GM21723 (cell line): Measurements from ENCODE around the gene VGF.
"Not testable (repeated sequence)": the region's sequence is repeated elsewhere in the genome, so short reads cannot be mapped to it uniquely, and the experiment has no call there.

Source experiments
- ATAC-seq: cut with Tn5 transposase; IDR thresholded peaks from one replicate; pipeline ENCODE4 v1.9.1; 2021; ENCODE audit warnings: mild to moderate bottlenecking, moderate library complexity; ENCODE audit not compliant: unreplicated experiment

The VGF gene

DNA sequence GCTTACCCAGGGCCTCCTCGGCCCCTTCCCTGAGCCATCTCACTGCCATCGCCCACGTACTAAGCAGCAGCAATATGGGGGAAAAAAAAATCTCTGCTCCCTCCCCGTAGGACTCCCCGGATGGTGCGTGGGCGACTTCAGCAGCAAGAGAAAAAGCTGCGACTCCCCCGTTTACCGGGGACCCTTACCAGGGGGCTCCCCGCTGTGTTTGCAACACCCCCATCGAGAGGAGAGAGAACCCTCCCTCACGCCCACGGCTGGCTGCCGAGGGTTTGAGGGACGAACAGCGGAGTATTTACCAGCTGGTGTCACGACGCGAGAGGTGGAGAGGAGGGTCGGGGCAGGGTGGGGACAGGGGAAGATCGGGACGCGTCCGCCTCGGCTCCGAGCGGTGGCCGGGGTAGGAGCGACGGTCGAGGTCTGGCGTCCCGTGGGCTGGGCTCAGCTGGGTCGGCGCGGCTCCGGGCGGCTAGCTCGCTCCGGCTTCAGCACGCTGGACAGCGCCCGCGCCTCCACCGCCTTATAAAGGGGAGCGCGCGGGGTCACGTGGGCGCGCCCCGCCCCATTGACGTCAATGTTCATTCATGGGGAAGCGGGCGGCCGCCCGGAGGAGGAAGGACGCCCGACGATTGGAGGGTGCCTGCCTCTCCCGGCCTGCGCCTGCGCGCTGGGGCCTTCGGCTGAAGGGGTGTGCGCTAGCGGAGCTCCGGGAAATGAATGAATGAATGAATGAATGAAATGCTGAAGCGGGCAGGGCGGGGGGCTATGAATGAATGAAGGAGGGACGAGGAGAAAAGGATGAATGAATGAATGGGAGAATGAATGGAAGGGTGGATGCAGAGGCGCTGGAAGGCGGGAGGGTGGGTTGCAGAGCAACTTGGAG is at the start of gene VGF:
VGF (minus strand) TSS at position 495 of the 883 bp plus-strand sequence. CDS start 726 bp downstream, outside the sequence.
- ATAC-seq, result peak; percentile 73

DNA sequence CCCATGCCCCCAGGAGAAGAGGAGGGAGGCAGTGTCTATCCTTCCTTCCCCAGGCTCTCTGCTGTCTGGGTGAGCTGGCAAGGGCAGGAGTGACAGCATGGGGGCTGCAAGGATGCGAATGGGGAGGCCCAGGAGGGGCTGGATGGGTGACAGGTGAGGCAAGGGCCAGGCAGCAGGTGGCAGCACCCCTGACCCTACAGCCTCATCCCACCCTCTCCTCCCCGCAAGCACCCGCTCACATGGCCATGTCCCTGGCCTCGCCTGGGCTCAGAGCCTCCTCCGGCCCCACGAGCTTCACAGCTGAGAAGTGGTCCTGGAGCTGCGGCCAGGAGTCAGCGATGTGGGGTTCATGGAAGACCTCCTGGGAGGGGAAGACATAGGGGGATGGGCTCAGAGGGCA is 46.6 kb upstream of the VGF start:
- ATAC-seq, result no peak

DNA sequence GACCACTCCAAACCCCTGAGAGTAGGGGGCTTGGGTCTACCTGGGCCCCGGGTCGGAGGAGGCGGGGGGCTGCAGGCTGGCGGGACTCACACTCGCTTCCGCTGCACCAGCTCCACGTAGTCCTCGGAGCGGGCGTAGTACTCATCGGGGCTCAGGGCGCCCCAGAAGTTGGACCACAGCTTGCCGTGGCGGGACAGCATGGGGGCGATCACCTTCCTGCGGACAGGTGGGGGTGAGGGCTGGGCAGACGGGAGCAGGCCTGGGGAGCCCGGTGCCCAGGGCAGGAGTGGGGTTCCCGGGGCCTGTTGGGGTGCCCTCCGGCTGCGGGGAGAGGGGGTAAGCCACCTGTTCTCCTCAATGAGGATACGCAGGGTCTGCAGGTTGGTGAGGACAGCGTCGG is 46.1 kb upstream of the VGF start:
- ATAC-seq, result no peak

DNA sequence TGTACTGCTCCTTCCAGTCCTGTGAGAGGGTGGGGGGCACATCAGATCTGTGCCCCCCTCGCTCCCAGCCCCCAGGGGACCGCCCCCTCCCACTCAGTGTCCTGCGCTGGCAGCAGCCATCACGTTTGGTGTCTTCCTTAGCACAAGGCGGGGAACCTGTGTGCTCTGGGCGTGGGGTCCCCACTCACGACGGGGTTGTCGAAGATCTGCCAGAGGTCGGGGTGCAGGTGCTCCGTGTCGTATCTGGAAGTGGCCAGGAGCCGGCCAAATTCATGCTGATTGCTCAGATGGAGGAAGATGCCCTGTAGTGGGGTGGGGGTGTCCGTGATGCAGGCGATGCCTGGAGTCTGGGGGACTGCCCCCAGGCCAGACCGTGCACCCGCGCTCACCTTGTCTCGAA is 44.8 kb upstream of the VGF start:
- no peak for ATAC-seq

DNA sequence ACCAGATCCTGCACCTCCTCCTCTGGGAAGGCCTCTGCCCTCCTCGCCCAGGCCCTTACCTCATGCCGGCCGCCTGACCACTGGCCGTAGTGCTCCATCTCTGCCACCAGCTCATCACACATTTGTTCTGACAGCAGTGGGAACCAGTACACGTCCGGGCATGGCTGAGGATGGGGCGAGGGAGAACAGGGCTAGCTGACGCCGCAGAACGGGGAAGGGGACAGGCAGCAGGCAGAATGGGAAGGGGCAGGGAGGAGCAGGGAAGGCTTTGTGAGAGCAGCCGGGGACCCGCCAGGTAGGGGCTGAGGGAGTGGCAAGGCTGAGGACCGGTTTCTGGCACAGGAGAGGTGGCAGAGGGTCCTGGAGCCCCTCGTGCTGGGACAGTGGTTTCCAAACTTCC is 43.4 kb upstream of the VGF start:
- no peak for ATAC-seq

DNA sequence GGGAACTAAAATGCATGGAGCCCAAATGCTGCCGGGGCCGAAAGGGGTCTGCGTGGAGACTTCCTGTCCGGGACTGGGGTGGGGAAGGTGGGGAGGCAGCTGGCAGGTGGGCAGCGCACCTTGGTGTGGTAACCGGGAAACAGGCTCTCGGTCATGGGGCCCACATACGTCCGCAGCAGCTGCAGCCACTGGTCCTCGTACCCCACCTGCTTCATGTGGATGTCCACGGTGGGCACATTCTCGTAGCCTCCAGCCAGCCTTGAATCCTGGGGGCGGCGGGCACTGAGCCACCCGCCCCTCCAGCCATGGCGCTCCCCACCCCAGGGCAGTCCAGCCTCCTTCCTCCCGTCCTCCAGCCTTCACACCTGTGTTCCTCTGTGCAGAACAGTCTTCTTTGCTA is 42.1 kb upstream of the VGF start:
- ATAC-seq, result no peak

DNA sequence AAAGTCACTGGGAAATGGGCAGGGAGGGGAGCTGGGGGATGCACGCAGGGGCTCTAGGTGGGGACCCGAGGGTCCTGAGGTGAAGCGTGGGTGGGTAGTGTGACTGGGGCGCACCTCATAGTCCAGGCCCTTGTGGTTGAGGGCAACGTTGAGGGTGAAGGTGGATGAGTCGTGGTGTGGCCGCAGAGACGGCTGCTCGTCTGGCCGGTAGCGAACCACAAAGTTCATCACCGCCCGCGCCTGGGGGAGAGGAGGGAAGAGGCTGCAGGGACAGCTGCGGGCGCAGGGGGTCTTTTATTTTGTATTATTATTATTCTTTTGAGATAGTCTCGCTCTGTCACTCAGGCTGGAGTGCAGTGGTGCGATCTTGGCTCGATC is 41.3 kb upstream of the VGF start:
- ATAC-seq, result no peak

DNA sequence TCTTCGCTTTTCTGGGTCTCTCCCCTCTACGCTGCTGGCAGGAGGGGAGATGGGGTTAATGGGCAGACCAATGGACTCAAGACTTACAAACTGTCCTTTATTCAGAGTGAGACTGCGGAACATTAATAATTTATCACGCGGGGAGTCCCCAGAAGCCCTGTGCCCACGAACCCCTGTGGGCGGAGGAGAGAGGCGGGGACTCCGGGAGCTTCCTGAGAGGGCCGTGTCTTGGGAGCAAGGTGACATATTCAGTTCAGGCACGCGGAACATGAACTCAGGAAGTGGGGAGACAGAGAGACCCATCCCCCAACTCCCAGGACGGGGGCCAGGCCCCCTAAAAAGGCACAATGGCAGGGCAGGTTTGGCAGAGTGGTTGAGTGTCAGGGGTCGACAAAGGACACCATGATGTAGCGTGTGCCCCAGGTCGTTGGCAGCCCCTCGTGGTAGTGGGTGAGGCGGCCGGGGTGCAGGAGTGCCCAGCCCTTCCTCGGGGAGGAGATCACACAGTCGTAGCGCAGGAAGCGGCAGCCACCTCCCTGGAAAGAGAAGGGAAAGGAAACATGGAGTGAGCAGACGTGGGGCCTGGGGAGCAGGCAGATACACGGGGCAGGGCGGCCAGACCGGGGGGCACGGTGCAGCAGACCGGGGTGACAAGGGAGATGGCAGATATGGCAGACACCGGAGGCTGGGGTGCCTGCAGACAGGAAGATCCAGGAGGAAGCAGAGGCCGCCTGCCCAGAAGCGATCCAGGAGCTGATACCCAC is 40.7 kb upstream of the VGF start:
- no peak for ATAC-seq

DNA sequence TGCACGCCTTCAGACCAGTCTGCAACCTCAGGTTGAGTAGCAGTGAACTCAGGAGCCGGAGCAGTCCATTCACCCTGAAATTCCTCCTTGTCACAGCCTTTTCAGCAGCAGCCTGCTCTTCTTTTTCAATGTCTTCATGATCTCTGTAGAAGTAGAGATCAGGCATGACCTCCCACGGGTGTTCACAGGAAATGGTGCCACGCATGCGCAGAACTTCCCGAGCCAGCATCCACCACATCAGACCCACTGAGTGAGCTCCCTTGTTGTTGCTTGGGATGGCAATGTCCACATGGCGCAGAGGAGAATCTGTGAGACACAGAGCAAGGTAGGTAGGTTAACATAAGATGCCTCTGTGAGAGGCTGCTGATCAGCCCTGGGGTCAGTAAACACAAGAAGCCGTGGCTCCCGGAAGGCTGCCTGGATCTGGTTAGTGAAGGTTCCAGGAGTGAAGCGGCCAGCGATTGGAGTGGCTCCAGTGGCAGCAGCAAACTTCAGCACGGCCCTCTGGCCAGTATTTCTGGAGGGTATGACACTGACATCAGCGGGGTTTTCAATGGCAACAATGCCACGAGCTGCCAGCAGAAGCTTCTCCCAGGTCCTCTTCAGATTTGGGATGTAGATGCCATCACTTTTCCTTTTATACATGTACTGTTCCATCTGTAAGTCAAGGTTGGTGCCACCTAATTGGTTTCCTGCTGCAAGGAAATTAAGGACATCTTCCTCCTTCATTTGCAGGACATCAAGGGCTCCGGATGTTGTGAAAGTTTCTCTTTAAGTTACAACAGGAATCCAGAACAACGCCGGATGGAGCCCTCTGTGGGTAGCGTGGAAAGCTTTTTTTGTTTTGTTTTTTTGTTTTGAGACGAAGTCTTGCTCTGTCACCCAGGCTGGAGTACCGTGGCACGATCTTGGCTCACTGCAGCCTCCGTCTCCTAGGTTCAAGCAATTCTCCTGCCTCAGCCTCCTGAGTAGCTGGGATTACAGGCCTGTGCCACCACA is 38.7 kb upstream of the VGF start:
- not testable (repeated sequence) for ATAC-seq

DNA sequence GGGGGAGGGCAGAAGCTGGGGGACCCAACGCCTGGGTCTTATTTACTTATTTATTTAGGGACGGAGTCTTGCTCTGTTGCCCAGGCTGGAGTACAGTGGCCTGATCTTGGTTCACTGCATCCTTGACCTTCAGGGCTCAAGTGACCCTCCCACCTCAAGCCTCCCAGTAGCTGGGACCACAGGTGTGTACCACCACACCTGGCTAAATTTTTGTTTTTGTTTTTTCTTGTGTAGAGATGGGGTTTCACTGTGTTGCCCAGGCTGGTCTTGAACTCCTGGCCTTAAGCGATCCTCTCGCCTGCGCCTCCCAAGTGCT is 37.2 kb upstream of the VGF start:
- no peak for ATAC-seq

DNA sequence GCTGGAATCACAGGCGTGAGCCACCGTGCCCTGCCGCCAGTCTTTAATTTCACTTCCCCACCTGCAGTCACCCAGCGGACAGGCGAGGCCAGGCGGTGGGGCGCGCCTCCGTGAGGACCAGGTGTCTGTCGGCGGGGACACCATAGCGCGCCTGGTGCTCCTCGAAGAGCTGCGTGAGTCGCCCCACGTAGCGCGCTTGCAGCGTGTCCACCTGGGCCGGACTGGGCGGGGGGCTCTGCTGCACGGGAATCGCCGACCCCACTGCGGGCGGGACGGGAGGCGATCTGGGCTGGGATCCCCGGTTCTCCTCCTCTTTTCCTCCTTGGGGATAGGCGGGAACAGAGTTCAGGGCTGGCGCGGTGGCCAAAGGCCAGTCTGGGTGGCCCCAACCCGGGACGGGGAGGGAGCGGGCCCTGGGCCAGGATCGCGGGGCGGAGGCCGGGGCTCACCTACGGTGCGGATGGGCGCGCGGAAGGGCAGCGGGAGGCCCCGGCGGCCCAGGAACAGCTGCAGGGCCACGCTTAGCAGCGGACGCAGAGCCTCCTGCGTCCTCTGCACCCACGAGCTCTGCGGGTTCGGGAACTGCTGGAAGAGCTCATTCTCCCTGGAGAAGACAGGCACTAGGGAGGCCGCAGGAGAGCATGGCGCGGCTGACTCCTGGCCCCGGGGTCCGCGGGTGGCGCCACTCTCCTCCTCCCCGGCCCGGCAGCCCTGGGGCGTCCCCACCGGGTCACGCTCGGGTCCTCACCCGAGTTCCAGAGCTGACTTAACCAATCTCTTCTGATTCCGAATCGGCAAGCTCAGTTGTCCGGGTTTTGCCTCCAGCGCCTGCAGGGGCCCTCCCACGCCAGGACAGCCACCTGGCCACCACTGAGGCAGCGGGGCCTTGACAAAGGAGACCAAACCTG is 36.6 kb upstream of the VGF start:
- ATAC-seq, result no peak

DNA sequence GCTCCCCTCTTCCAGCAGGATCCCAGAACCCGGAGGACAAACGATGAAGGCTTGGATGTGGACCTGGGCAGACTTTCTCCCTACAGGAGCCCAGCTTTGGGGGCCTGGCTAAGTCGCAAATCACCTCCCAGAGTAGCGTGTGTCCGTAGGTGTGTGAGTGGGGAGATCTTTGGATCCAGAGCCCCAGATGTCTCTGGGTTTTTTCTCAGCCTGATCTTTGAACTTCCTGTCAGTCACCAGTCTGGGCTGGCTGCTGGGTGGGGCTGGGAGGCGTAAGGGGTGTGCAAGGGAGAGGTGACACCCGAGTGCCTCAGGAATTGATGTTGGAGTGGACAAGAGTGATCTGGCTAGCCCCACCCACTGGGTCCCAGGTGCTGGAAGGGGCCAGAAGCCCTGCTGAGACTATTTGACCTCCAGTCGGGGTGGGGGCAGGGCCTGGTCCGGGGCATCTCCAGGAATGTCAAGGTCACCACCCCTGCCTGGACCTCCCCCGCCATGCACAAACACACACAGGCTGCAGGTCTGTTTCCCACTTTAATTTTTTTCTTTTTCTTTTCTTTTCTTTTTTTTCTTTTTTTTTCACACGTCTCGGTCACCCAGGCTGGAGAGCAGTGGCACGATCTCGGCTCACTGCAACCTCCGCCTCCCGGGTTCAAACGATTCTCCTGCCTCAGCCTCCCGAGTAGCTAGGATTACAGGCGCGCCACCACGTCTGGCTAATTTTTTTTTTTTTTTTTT is 35.7 kb upstream of the VGF start, which contains the start of gene MOGAT3:
MOGAT3 (minus strand) TSS at position 175 of the 738 bp plus-strand sequence. CDS start 182 bp downstream, outside the sequence.
- ATAC-seq, result no peak

DNA sequence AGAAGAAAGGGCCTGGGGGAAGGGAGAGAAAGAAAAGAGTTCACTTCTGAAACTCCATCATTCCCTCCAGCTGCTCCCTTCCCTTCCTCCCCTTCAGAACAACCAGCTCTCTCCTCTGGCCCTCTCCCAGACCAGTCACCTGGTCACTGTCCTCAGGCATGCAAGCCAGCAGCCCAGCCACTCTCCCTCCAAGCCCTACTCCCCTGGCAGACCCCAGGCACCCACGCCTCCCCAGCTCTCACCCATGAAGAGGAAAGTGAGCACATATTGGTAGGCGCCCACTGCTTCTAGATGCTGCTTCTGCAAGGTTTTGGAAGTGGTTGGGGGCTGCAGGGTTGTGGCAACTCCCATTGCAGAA is 35.1 kb upstream of the VGF start:
- no peak for ATAC-seq

DNA sequence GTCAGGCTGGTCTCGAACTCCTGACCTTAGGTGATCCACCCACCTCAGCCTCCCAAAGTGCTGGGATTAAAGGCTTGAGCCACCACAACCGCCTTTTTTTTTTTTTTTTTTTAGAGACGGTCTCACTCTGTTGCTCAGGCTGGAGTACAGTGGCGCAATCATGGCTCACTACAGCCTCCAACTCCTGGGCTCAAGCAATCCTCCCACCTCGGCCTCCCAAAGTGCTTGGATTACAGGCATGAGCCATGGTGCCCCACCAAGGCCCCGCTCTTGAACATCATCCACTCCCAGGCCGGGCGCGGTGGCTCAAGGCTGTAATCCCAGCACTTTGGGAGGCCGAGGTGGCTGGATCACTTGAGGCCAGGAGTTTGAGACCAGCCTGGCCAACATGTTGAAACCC is 34.2 kb upstream of the VGF start:
- not testable (repeated sequence) for ATAC-seq

DNA sequence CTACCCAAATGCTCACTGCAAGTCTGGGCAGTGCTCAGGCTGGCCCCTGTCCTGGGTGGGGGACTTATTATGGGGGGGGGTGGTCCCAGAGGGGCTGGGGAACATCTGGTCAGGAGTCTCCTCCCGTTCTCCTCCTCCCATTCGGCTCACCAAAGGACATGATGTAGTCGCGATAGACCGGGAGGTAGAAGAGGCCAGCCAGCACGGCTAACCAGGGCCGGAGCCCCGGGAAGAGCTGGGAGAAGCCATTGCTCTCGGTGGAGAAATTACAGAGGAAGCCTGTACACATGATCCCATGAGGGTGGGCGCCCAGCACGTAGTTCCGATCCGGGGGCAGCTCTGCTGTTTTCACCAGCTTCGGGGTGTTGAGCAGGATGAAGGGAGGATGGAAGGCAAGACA is 33.1 kb upstream of the VGF start:
- no peak for ATAC-seq

DNA sequence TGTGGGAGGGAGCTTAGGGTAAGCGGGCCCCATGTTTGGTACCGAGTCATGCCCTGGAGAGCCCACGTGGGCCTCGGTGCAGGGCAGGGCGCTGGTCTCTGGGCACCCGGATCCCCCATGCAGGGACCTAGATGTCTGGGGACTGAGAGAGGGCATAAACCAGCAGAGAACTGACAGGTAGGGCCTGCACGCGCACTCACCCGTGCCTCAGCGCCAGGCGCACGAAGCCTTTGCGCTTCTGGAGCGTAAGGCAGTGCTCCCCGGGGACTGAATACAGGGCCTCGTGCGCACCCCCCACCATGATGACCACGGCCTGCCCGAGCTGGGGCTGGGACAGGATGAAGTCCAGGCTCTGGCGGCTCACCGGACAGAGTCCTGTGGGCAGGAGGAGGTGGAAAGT is 32.6 kb upstream of the VGF start:
- no peak for ATAC-seq

DNA sequence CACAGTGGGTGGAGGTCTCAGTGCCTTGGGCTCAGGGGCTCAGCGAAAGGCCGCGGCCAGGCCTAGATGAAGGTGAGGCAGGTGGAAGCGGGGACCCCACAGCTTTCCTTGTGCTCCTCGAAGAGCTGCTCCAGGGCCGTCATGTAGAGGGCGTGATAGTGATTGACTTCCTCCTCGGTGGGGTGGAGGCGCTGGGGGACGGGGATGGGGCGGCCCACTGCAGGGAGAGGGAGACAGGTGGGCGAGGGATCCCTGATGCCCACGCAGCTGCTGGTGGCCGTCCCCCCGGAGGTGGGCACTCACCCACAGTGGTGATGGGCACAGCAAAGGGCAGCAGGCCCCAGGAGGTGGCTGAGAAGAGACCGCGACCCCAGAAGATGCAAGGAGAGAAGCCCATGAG is 30.5 kb upstream of the VGF start:
- ATAC-seq, result no peak

DNA sequence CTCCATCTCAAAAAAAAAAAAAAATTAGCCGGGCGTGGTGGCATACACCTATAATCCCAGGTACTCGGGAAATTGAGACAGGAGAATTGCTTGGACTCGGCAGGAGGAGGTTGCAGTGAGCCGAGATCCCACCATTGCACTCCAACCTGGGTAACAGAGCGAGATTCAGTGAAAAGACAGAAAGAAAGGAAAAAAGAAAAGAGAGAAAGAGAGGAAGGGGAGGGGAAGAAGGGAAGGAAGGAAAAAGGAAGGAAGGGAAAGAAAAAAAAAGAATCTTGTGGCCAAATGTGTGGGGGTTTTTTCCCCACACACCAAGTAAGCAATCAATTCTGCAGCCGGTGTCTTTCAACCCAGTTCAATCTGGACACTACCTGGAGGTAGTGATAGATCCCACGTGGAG is 23.7 kb upstream of the VGF start:
- ATAC-seq, result no peak

DNA sequence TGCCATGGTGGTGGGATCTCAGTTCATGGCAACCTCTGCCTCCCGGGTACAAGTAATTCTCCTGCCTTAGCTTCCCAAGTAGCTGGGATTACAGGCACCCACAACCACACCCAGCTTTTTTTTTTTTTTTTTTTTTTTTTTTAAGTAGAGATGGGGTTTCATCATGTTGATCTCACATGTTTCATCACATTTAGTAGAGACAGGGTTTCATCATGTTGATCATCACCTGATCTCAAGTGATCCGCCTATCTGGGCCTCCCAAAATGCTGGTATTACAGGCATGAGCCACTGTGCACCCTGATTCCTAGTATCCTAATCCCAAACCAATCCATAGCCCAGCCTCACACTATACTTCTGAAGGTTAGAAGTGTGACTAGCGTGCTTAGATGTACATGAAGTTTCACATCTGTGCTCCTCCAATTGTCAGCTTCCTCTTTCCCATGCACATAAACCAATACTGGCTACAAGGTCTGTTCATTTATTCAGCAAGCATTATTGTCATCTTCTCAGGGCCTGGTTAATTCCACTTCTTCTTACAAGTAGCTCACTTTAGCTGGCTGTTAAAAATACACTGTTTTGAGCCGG is 21.6 kb upstream of the VGF start:
- ATAC-seq, result no peak
